ENCODE measurements around the gene BRD3OS. TPM values are rescaled to one million over a fixed set of nuclear protein-coding genes. Genes with fewer than 3 reads are reported as not detected.
A peak's percentile ranks its signal among the peaks of the same experiment; 100 is the strongest.

BRD3OS gene
- total and polyA plus RNA-seq, 4 donors, result 5.8 to 17.3 (median 11.0) TPM

GRCh38 chr9:134061019-134061687 lies 35.9 kb downstream of the BRD3OS start:
- intact Hi-C loops (cut with DNase I), result loop anchor here in 1 of 2 donors (10.0 kb wide), 1 partner anchor 264 kb away; the partner anchor contains the start of gene RXRA
- DNase-seq (no peak), ATAC-seq (ENCODE audit: low FRiP score) (no peak)
- H3K36me3 ChIP-seq (ENCODE audit: control insufficient read depth in 1 of 2, insufficient read depth in 2 of 2, low read length in 1 of 2), result no peaks in the 10 kb centered on the region
- H3K27ac ChIP-seq (ENCODE audit: low read depth in 1 of 2, low read length in 2 of 2), result no peak overlapping the region
- no peak overlapping the region for H3K4me3 ChIP-seq (ENCODE audit: low read length in 2 of 2)
- H3K9me3 ChIP-seq (ENCODE audit: control insufficient read depth, low read length), result no peaks in the 10 kb centered on the region
- no peaks in the 10 kb centered on the region for H3K27me3 ChIP-seq (ENCODE audit: control insufficient read depth in 1 of 2, insufficient read depth in 2 of 2, low read length in 1 of 2)
- WGBS, 2 donors, result 84 to 88% methylated on average over 4 of the region's 4 CpGs
- no peaks in the 10 kb centered on the region for H3K4me1 ChIP-seq (ENCODE audit: control insufficient read depth in 1 of 2, insufficient read depth in 2 of 2, low read length in 2 of 2)

GRCh38 chr9:134061688-134062371 lies 36.5 kb downstream of the BRD3OS start:
- Histone ChIP-seq H3K9me3 (ENCODE audit: control insufficient read depth, low read length) (no peaks in the 10 kb centered on the region), H3K27me3 (ENCODE audit: control insufficient read depth in 1 of 2, insufficient read depth in 2 of 2, low read length in 1 of 2) (no peaks in the 10 kb centered on the region), H3K36me3 (ENCODE audit: control insufficient read depth in 1 of 2, insufficient read depth in 2 of 2, low read length in 1 of 2) (no peaks in the 10 kb centered on the region), H3K4me3 (ENCODE audit: low read length in 2 of 2) (no peak overlapping the region), H3K4me1 (ENCODE audit: control insufficient read depth in 1 of 2, insufficient read depth in 2 of 2, low read length in 2 of 2) (no peaks in the 10 kb centered on the region), H3K27ac (ENCODE audit: low read depth in 1 of 2, low read length in 2 of 2) (no peak overlapping the region)
- 77 to 81% methylated on average over 21 to 22 of the region's 22 CpGs for WGBS, 2 donors
- intact Hi-C loops (cut with DNase I), result loop anchor here in 1 of 2 donors (10.0 kb wide), 1 partner anchor 263 kb away; the partner anchor contains the start of gene RXRA
- DNase-seq (peak in 1 of 2 donors; percentile 69), ATAC-seq (ENCODE audit: low FRiP score) (no peak)

GRCh38 chr9:134062461-134063087 lies 37.3 kb downstream of the BRD3OS start:
- intact Hi-C loops (cut with DNase I), result loop anchor here in 1 of 2 donors (10.0 kb wide), 1 partner anchor 262 kb away; the partner anchor contains the start of gene RXRA
- 83 to 86% methylated on average over 22 of the region's 22 CpGs for WGBS, 2 donors

GRCh38 chr9:134063088-134063570 lies 37.8 kb downstream of the BRD3OS start:
- H3K4me3 ChIP-seq (ENCODE audit: low read length in 2 of 2), result no peak overlapping the region
- no peak for ATAC-seq (ENCODE audit: low FRiP score)
- WGBS, 2 donors, result 87 to 90% methylated on average over 15 of the region's 15 CpGs
- DNase-seq, result peak in 1 of 2 donors; percentile 60
- no peaks in the 10 kb centered on the region for H3K9me3 ChIP-seq (ENCODE audit: control insufficient read depth, low read length)
- H3K27me3 ChIP-seq (ENCODE audit: control insufficient read depth in 1 of 2, insufficient read depth in 2 of 2, low read length in 1 of 2), result no peaks in the 10 kb centered on the region
- no peaks in the 10 kb centered on the region for H3K4me1 ChIP-seq (ENCODE audit: control insufficient read depth in 1 of 2, insufficient read depth in 2 of 2, low read length in 2 of 2)
- intact Hi-C loops (cut with DNase I), result loop anchor here in 1 of 2 donors (10.0 kb wide), 1 partner anchor 262 kb away; the partner anchor contains the start of gene RXRA
- H3K27ac ChIP-seq (ENCODE audit: low read depth in 1 of 2, low read length in 2 of 2), result no peak overlapping the region
- no peaks in the 10 kb centered on the region for H3K36me3 ChIP-seq (ENCODE audit: control insufficient read depth in 1 of 2, insufficient read depth in 2 of 2, low read length in 1 of 2)

More at GRCh38 chr9:134062461-134063087, 37.3 kb downstream of the BRD3OS start:
- H3K36me3 ChIP-seq (ENCODE audit: control insufficient read depth in 1 of 2, insufficient read depth in 2 of 2, low read length in 1 of 2), result no peaks in the 10 kb centered on the region
- H3K4me1 ChIP-seq (ENCODE audit: control insufficient read depth in 1 of 2, insufficient read depth in 2 of 2, low read length in 2 of 2), result no peaks in the 10 kb centered on the region
- ATAC-seq (ENCODE audit: low FRiP score), result no peak
- no peak for DNase-seq
- H3K27ac ChIP-seq (ENCODE audit: low read depth in 1 of 2, low read length in 2 of 2), result no peak overlapping the region
- H3K9me3 ChIP-seq (ENCODE audit: control insufficient read depth, low read length), result no peaks in the 10 kb centered on the region
- H3K27me3 ChIP-seq (ENCODE audit: control insufficient read depth in 1 of 2, insufficient read depth in 2 of 2, low read length in 1 of 2), result no peaks in the 10 kb centered on the region
- H3K4me3 ChIP-seq (ENCODE audit: low read length in 2 of 2), result no peak overlapping the region

- peak in 1 of 2 donors; percentile 69 for DNase-seq
- H3K27ac ChIP-seq (ENCODE audit: low read depth in 1 of 2, low read length in 2 of 2), result no peak overlapping the region
Observed at GRCh38 chr9:134063571-134064450, 38.5 kb downstream of the BRD3OS start.

GRCh38 chr9:134064711-134065110 lies 39.4 kb downstream of the BRD3OS start:
- no peaks in the 10 kb centered on the region for H3K27me3 ChIP-seq (ENCODE audit: control insufficient read depth in 1 of 2, insufficient read depth in 2 of 2, low read length in 1 of 2)
- H3K4me1 ChIP-seq (ENCODE audit: control insufficient read depth in 1 of 2, insufficient read depth in 2 of 2, low read length in 2 of 2), result no peaks in the 10 kb centered on the region
- no peaks in the 10 kb centered on the region for H3K9me3 ChIP-seq (ENCODE audit: control insufficient read depth, low read length)
- H3K27ac ChIP-seq (ENCODE audit: low read depth in 1 of 2, low read length in 2 of 2), result no peak overlapping the region
- WGBS, 2 donors, result 92% methylated on average over 7 of the region's 7 CpGs
- intact Hi-C loops (cut with DNase I), result loop anchor here in 1 of 2 donors (10.0 kb wide), 1 partner anchor 260 kb away; the partner anchor contains the start of gene RXRA
- H3K4me3 ChIP-seq (ENCODE audit: low read length in 2 of 2), result no peak overlapping the region
- DNase-seq (no peak), ATAC-seq (ENCODE audit: low FRiP score) (no peak)
- no peaks in the 10 kb centered on the region for H3K36me3 ChIP-seq (ENCODE audit: control insufficient read depth in 1 of 2, insufficient read depth in 2 of 2, low read length in 1 of 2)

More at GRCh38 chr9:134063571-134064450, 38.5 kb downstream of the BRD3OS start:
- intact Hi-C loops (cut with DNase I), result loop anchor here in 1 of 2 donors (10.0 kb wide), 1 partner anchor 261 kb away; the partner anchor contains the start of gene RXRA
- no peak for ATAC-seq (ENCODE audit: low FRiP score)
- Histone ChIP-seq H3K4me3 (ENCODE audit: low read length in 2 of 2) (no peak overlapping the region), H3K9me3 (ENCODE audit: control insufficient read depth, low read length) (no peaks in the 10 kb centered on the region), H3K27me3 (ENCODE audit: control insufficient read depth in 1 of 2, insufficient read depth in 2 of 2, low read length in 1 of 2) (no peaks in the 10 kb centered on the region), H3K4me1 (ENCODE audit: control insufficient read depth in 1 of 2, insufficient read depth in 2 of 2, low read length in 2 of 2) (no peaks in the 10 kb centered on the region), H3K36me3 (ENCODE audit: control insufficient read depth in 1 of 2, insufficient read depth in 2 of 2, low read length in 1 of 2) (no peaks in the 10 kb centered on the region)
- 91 to 92% methylated on average over 29 of the region's 29 CpGs for WGBS, 2 donors

- intact Hi-C loops (cut with DNase I), result loop anchor here in 1 of 2 donors (10.0 kb wide), 1 partner anchor 259 kb away; the partner anchor contains the start of gene RXRA
- no peaks in the 10 kb centered on the region for H3K9me3 ChIP-seq (ENCODE audit: control insufficient read depth, low read length)
- no peaks in the 10 kb centered on the region for H3K36me3 ChIP-seq (ENCODE audit: control insufficient read depth in 1 of 2, insufficient read depth in 2 of 2, low read length in 1 of 2)
- 20 to 21% methylated on average over 28 of the region's 28 CpGs for WGBS, 2 donors
- H3K27me3 ChIP-seq (ENCODE audit: control insufficient read depth in 1 of 2, insufficient read depth in 2 of 2, low read length in 1 of 2), result no peaks in the 10 kb centered on the region
- peak overlapping the region; percentile 6 to 15 for H3K4me3 ChIP-seq (ENCODE audit: low read length in 2 of 2)
- H3K4me1 ChIP-seq (ENCODE audit: control insufficient read depth in 1 of 2, insufficient read depth in 2 of 2, low read length in 2 of 2), result no peaks in the 10 kb centered on the region
- DNase-seq (peak in 1 of 2 donors; percentile 64), ATAC-seq (ENCODE audit: low FRiP score) (no peak)
- H3K27ac ChIP-seq (ENCODE audit: low read depth in 1 of 2, low read length in 2 of 2), result no peak overlapping the region
Observed at GRCh38 chr9:134065612-134066419, 40.5 kb downstream of the BRD3OS start.
